ENCODE data around the gene SEC61A2.

GRCh38 chr10:12081470-12081869 is 48.0 kb upstream of the SEC61A2 start:
- no peak for TF ChIP-seq CTCF (IDR thresholded peaks at IDR 0.05; ENCODE audit: insufficient read depth, low read depth, low read length)
- no peak for TF ChIP-seq EZH2 (IDR thresholded peaks at IDR 0.05; ENCODE audit: insufficient read depth, low read length)
